Uterus (tissue), 4 donors: ENCODE results near the gene VPS35L. TPM values are rescaled to one million over a fixed set of nuclear protein-coding genes. Genes with fewer than 3 reads are reported as not detected.
"Not testable (repeated sequence)": the region's sequence is repeated elsewhere in the genome, so short reads cannot be mapped to it uniquely, and the experiment has no call there.

Experiments used
- DNase-seq, 2 donors: peaks; one replicate each; pipeline ENCODE4 v3.0.0-alpha.2; 2019 to 2020
- H3K27ac ChIP-seq, 2 donors: fragments of 200-600 bp; sonication (generic); 1 replicate in 1 of 2; 2 replicates in 1 of 2; pipeline ENCODE4 v1.5.1; 2016 to 2018
- H3K27me3 ChIP-seq, 2 donors: fragments of 200-600 bp; sonication (generic); one replicate each; pipeline ENCODE4 v1.5.1; 2018 to 2019; ENCODE audit warnings: control low read depth in 1 of 2
- H3K36me3 ChIP-seq, 2 donors: fragments of 200-600 bp; sonication (generic); one replicate each; pipeline ENCODE4 v1.5.1; 2019; ENCODE audit warnings: control low read depth in 1 of 2
- H3K4me1 ChIP-seq, 2 donors: fragments of 200-600 bp; sonication (generic); one replicate each; pipeline ENCODE4 v1.5.1; 2018 to 2019; ENCODE audit warnings: control low read depth in 1 of 2
- H3K4me3 ChIP-seq, 2 donors: fragments of 200-600 bp; sonication (generic); 1 replicate in 1 of 2; 2 replicates in 1 of 2; pipeline ENCODE4 v1.5.1; 2018 to 2019; ENCODE audit warnings: mild to moderate bottlenecking in 1 of 2
- H3K9me3 ChIP-seq, 2 donors: fragments of 200-600 bp; sonication (generic); one replicate each; pipeline ENCODE4 v1.5.1; 2019; ENCODE audit warnings: control low read depth in 1 of 2
- CTCF ChIP-seq, 4 experiments: fragments of 200-600 bp in 2 of 4; fragments of 450-650 bp in 2 of 4; sonication (generic) in 2 of 4; IDR thresholded peaks; one replicate each; pipeline ENCODE4 v1.5.1; 2016 to 2019; ENCODE audit warnings: antibody characterized with exemption in 4 of 4, mild to moderate bottlenecking in 2 of 4, moderate library complexity in 1 of 4
- POLR2A ChIP-seq, 2 donors: fragments of 450-650 bp; IDR thresholded peaks; one replicate each; pipeline ENCODE4 v1.6.1; 2016; ENCODE audit warnings: antibody characterized with exemption in 2 of 2, mild to moderate bottlenecking in 1 of 2, moderate library complexity in 1 of 2
- intact Hi-C: fragments of 100-400 bp; cut with DNase I; formaldehyde crosslinking; loops from one replicate; pipeline ENCODE4 v1.15.1; 2023; ENCODE audit warnings: low total_unique reads
- total RNA-seq, 4 donors: library from RNA; depleted of rRNA in 3 of 4; stranded (reverse); fragments of >200 nt in 3 of 4; gene quantifications; one replicate each; pipeline versions ENCODE4 v1.1.0 to v1.2.4, GENCODE V29; 2014 to 2023
- donor health status: DM: yes; HTN: yes; CAD: no.

The VPS35L gene
- total RNA-seq, 4 donors from 2014 or later = 34.8 to 110 (median 88.2) TPM

- H3K27ac ChIP-seq = no peak overlapping the region
- H3K9me3 ChIP-seq = no peaks in the 10 kb centered on the region
- intact Hi-C loops = no loop called here
- no peak for TF ChIP-seq CTCF (IDR thresholded peaks at IDR 0.05)
- no peak for TF ChIP-seq POLR2A (IDR thresholded peaks at IDR 0.05)
- no peaks in the 10 kb centered on the region for H3K27me3 ChIP-seq
- no peaks in the 10 kb centered on the region for H3K36me3 ChIP-seq
- H3K4me1 ChIP-seq = no peaks in the 10 kb centered on the region
- DNase-seq = no peak
- H3K4me3 ChIP-seq = no peak overlapping the region
Observed at GRCh38 chr16:19712418-19713058, 157.0 kb downstream of the VPS35L start.

GRCh38 chr16:19713697-19714096 is 158.2 kb downstream of the VPS35L start:
- intact Hi-C loops = no loop called here
- H3K4me1 ChIP-seq = no peaks in the 10 kb centered on the region
- H3K36me3 ChIP-seq = no peaks in the 10 kb centered on the region
- TF ChIP-seq POLR2A (IDR thresholded peaks at IDR 0.05) (no peak), CTCF (IDR thresholded peaks at IDR 0.05) (no peak)
- no peak overlapping the region for H3K4me3 ChIP-seq
- no peaks in the 10 kb centered on the region for H3K9me3 ChIP-seq
- H3K27ac ChIP-seq = no peak overlapping the region
- DNase-seq = no peak
- H3K27me3 ChIP-seq = no peaks in the 10 kb centered on the region

- H3K9me3 ChIP-seq = no peaks in the 10 kb centered on the region
Observed at GRCh38 chr16:19715566-19715965, 160.1 kb downstream of the VPS35L start.

GRCh38 chr16:19716183-19716582 is 160.7 kb downstream of the VPS35L start:
- Histone ChIP-seq H3K9me3 (no peaks in the 10 kb centered on the region), H3K4me1 (no peaks in the 10 kb centered on the region), H3K4me3 (peak overlapping the region in 1 of 2 donors; percentile 99), H3K27ac (no peak overlapping the region), H3K27me3 (no peaks in the 10 kb centered on the region), H3K36me3 (no peaks in the 10 kb centered on the region)
- intact Hi-C loops = no loop called here
- DNase-seq = no peak
- TF ChIP-seq POLR2A (IDR thresholded peaks at IDR 0.05) = no peak
- no peak for TF ChIP-seq CTCF (IDR thresholded peaks at IDR 0.05)

More at GRCh38 chr16:19715566-19715965, 160.1 kb downstream of the VPS35L start:
- H3K36me3 ChIP-seq = no peaks in the 10 kb centered on the region
- H3K4me3 ChIP-seq = no peak overlapping the region
- TF ChIP-seq POLR2A (IDR thresholded peaks at IDR 0.05) (no peak), CTCF (IDR thresholded peaks at IDR 0.05) (no peak)
- intact Hi-C loops = no loop called here
- no peak for DNase-seq
- H3K27me3 ChIP-seq = no peaks in the 10 kb centered on the region
- H3K4me1 ChIP-seq = no peaks in the 10 kb centered on the region
- no peak overlapping the region for H3K27ac ChIP-seq

- intact Hi-C loops, H3K4me1 ChIP-seq, DNase-seq, H3K36me3 ChIP-seq, H3K9me3 ChIP-seq, H3K27me3 ChIP-seq: not testable (repeated sequence)
- peak overlapping the region in 1 of 2 donors; percentile 69 for H3K27ac ChIP-seq
- peak overlapping the region; percentile 65 to 99 for H3K4me3 ChIP-seq
Observed at GRCh38 chr16:19716728-19717127, 161.2 kb downstream of the VPS35L start.

GRCh38 chr16:19717314-19717713 is 161.8 kb downstream of the VPS35L start:
- H3K27me3 ChIP-seq = no peaks in the 10 kb centered on the region
- H3K4me1 ChIP-seq = no peaks in the 10 kb centered on the region
- H3K9me3 ChIP-seq = no peaks in the 10 kb centered on the region
- TF ChIP-seq POLR2A (IDR thresholded peaks at IDR 0.05) (no peak), CTCF (IDR thresholded peaks at IDR 0.05) (no peak)
- peak overlapping the region; percentile 69 to 84 for H3K27ac ChIP-seq
- intact Hi-C loops = no loop called here
- H3K36me3 ChIP-seq = no peaks in the 10 kb centered on the region
- peak overlapping the region; percentile 65 to 99 for H3K4me3 ChIP-seq
- no peak for DNase-seq
